Thoracic aorta (tissue), 2 donors: ENCODE data around the gene CLCA2. TPM values are rescaled to one million over a fixed set of nuclear protein-coding genes. Genes with fewer than 3 reads are reported as not detected.

ENCODE experiments used
- total RNA-seq, 2 donors: library from RNA; depleted of rRNA; stranded (reverse); fragments of >200 nt; gene quantifications; one replicate each; pipeline versions ENCODE4 v1.1.0 to v1.2.3, GENCODE V29; 2016

Gene CLCA2
- total RNA-seq, 2 donors from 2014 or later: 0.28 TPM; not detected in 1

Other genes with a start within 250 kb of the CLCA2 start
- gene ODF2L, start 27.8 kb upstream of the CLCA2 start, total RNA-seq: 10 to 100 TPM; 45.6 to 74.5 TPM
- not detected for gene CLCA1, start 44.8 kb downstream of the CLCA2 start, total RNA-seq
- not detected for gene CLCA4, start 122.9 kb downstream of the CLCA2 start, total RNA-seq